H1 (cell line): ENCODE data around the gene FASTKD3. TPM values are rescaled to one million over a fixed set of nuclear protein-coding genes. Genes with fewer than 3 reads are reported as not detected.

Experiments
- CTCF ChIA-PET: fragments of 300-600 bp; sonication (Branson Sonifier 250); formaldehyde crosslinking; loops from one replicate; lab custom pipeline; 2021; ENCODE audit not compliant: partially characterized antibody; lab: Charles Lee
- POLR2A ChIA-PET: fragments of 300-600 bp; sonication (Branson Sonifier 250); formaldehyde crosslinking; loops from one replicate; lab custom pipeline; 2021; ENCODE audit warnings: inconsistent platforms; ENCODE audit not compliant: partially characterized antibody; lab: Charles Lee
- DNase-seq, 2 experiments: peaks; one replicate each; pipeline versions ENCODE4 v3.0.0 to v3.0.0-alpha.2; 2010 to 2022; ENCODE audit warnings: low spot score in 2 of 2, low read depth in 1 of 2, mixed read lengths in 1 of 2
- FAIRE-seq: peaks from 2 replicates; lab custom pipeline; 2011; peaks lifted over from hg19 to GRCh38; lab: Jason Lieb, UNC
- H2AFZ ChIP-seq: 2 replicates; pipeline ENCODE4 v1.8.1; 2012; ENCODE audit warnings: low read length, inconsistent platforms
- H2AK5ac ChIP-seq: 2 replicates; pipeline ENCODE4 v1.6.1; 2013; ENCODE audit warnings: low read depth, low read length
- H2BK120ac ChIP-seq: replicated peaks from 2 replicates; pipeline ENCODE3; 2013; ENCODE audit warnings: low read depth, low read length, inconsistent platforms
- H2BK12ac ChIP-seq: 2 replicates; pipeline ENCODE4 v1.6.1; 2013; ENCODE audit warnings: low read depth, low read length
- H2BK15ac ChIP-seq: 2 replicates; pipeline ENCODE4 v1.6.1; 2013; ENCODE audit warnings: low read length
- H2BK20ac ChIP-seq: 2 replicates; pipeline ENCODE4 v1.6.1; 2013; ENCODE audit warnings: low read length
- H2BK5ac ChIP-seq: 2 replicates; pipeline ENCODE4 v1.6.1; 2013; ENCODE audit warnings: low read depth, low read length
- H3K14ac ChIP-seq: 2 replicates; pipeline ENCODE4 v1.6.1; 2013; ENCODE audit warnings: inconsistent platforms; ENCODE audit not compliant: insufficient read length
- H3K18ac ChIP-seq: 2 replicates; pipeline ENCODE4 v1.6.1; 2013; ENCODE audit warnings: low read length; ENCODE audit errors: extremely low read depth
- H3K23ac ChIP-seq: 2 replicates; pipeline ENCODE4 v1.6.1; 2013; ENCODE audit warnings: inconsistent platforms; ENCODE audit not compliant: insufficient read length
- H3K23me2 ChIP-seq: 2 replicates; pipeline ENCODE4 v1.6.1; 2013; ENCODE audit warnings: low read depth, low read length
- H3K27ac ChIP-seq: 2 replicates; pipeline ENCODE4 v1.6.1; 2011; ENCODE audit warnings: low read depth, low read length, inconsistent platforms
- H3K27me3 ChIP-seq, 4 experiments: replicated peaks in 1 of 4; 1 replicate in 1 of 4; 2 replicates in 3 of 4; pipeline versions ENCODE4 v1.6.1 to v1.8.1; 2011 to 2013; ENCODE audit warnings: low read length in 3 of 4, mild to moderate bottlenecking in 3 of 4, inconsistent platforms in 2 of 4, mixed read lengths in 2 of 4, moderate library complexity in 1 of 4; ENCODE audit not compliant: control insufficient read depth in 3 of 4, insufficient read depth in 3 of 4; ENCODE audit errors: extremely low read depth in 1 of 4
- H3K36me3 ChIP-seq, 4 experiments: 2 replicates each; pipeline versions ENCODE4 v1.6.1 to v1.8.1; 2011 to 2013; ENCODE audit warnings: mild to moderate bottlenecking in 4 of 4, low read length in 3 of 4, moderate library complexity in 2 of 4, control low read depth in 1 of 4, inconsistent platforms in 1 of 4; ENCODE audit not compliant: insufficient read depth in 4 of 4, control insufficient read depth in 2 of 4
- H3K4ac ChIP-seq: replicated peaks from 2 replicates; pipeline ENCODE3; 2013; ENCODE audit warnings: low read length, low read depth, mixed read lengths, inconsistent platforms; ENCODE audit not compliant: insufficient read length
- H3K4me1 ChIP-seq, 4 experiments: replicated peaks in 1 of 4; 1 replicate in 1 of 4; 2 replicates in 3 of 4; pipeline versions ENCODE4 v1.6.1 to v1.8.1; 2011 to 2013; ENCODE audit warnings: low read length in 3 of 4, inconsistent platforms in 2 of 4, mixed read lengths in 1 of 4; ENCODE audit not compliant: insufficient read depth in 4 of 4, control insufficient read depth in 3 of 4
- H3K4me2 ChIP-seq, 2 experiments: 2 replicates each; pipeline versions ENCODE4 v1.6.1 to v1.8.1; 2011 to 2013; ENCODE audit warnings: low read depth in 2 of 2, low read length in 2 of 2, control low read depth in 1 of 2, inconsistent platforms in 1 of 2, mild to moderate bottlenecking in 1 of 2; ENCODE audit not compliant: insufficient read depth in 1 of 2
- H3K4me3 ChIP-seq, 4 experiments: fragments of 200-600, 300-600 bp in 1 of 4; sonication (generic), shearing (Covaris generic), sonication (Bioruptor Twin) in 1 of 4; 2 replicates each; pipeline versions ENCODE4 v1.5.1 to v1.8.1; 2011 to 2016; ENCODE audit warnings: low read length in 4 of 4, low read depth in 3 of 4, control low read depth in 2 of 4, inconsistent platforms in 2 of 4, mild to moderate bottlenecking in 2 of 4, mixed read lengths in 1 of 4, moderate library complexity in 1 of 4; ENCODE audit not compliant: insufficient read depth in 2 of 4; ENCODE audit errors: extremely low read depth in 1 of 4
- H3K56ac ChIP-seq: replicated peaks from 2 replicates; pipeline ENCODE3; 2013; ENCODE audit warnings: low read depth, mild to moderate bottlenecking, mixed read lengths, low read length, inconsistent platforms; ENCODE audit not compliant: insufficient read length
- H3K79me1 ChIP-seq: 2 replicates; pipeline ENCODE4 v1.6.1; 2013; ENCODE audit warnings: low read depth, low read length, control low read depth
- H3K79me2 ChIP-seq, 2 experiments: 2 replicates each; pipeline versions ENCODE4 v1.6.1 to v1.8.1; 2012 to 2013; ENCODE audit warnings: low read length in 2 of 2, mild to moderate bottlenecking in 2 of 2, inconsistent platforms in 1 of 2; ENCODE audit not compliant: insufficient read depth in 2 of 2, control insufficient read depth in 1 of 2
- H3K9ac ChIP-seq, 4 experiments: replicated peaks in 1 of 4; 1 replicate in 1 of 4; 2 replicates in 3 of 4; pipeline versions ENCODE4 v1.6.1 to v1.8.1; 2011 to 2013; ENCODE audit warnings: low read depth in 3 of 4, low read length in 3 of 4, control low read depth in 2 of 4, mild to moderate bottlenecking in 2 of 4, moderate library complexity in 2 of 4, inconsistent platforms in 1 of 4; ENCODE audit errors: extremely low read depth in 1 of 4
- H3K9me3 ChIP-seq, 2 experiments: 2 replicates each; pipeline versions ENCODE4 v1.6.1 to v1.8.1; 2012 to 2013; ENCODE audit warnings: mild to moderate bottlenecking in 2 of 2, moderate library complexity in 2 of 2, control low read depth in 1 of 2, inconsistent platforms in 1 of 2, low read depth in 1 of 2, low read length in 1 of 2, mixed read lengths in 1 of 2; ENCODE audit not compliant: insufficient read depth in 2 of 2
- H4K20me1 ChIP-seq, 2 experiments: replicated peaks in 1 of 2; 2 replicates each; pipeline versions ENCODE3 to v1.8.1; 2011 to 2013; ENCODE audit warnings: inconsistent platforms in 2 of 2, low read length in 2 of 2, mild to moderate bottlenecking in 1 of 2; ENCODE audit not compliant: insufficient read depth in 2 of 2, control insufficient read depth in 1 of 2
- H4K5ac ChIP-seq: 2 replicates; pipeline ENCODE4 v1.6.1; 2013; ENCODE audit warnings: low read length, low read depth, mixed read lengths, inconsistent platforms; ENCODE audit not compliant: insufficient read length
- H4K8ac ChIP-seq: 2 replicates; pipeline ENCODE4 v1.8.0; 2013; ENCODE audit warnings: mild to moderate bottlenecking, moderate library complexity, low read length, inconsistent platforms; ENCODE audit not compliant: insufficient read depth; ENCODE audit errors: extremely low read depth
- H4K91ac ChIP-seq: replicated peaks from 2 replicates; pipeline ENCODE3; 2013; ENCODE audit warnings: low read length, mixed read lengths, inconsistent platforms; ENCODE audit not compliant: insufficient read length
- CHD1 ChIP-seq: IDR thresholded peaks from 2 replicates; pipeline ENCODE4 v1.6.1; 2012; ENCODE audit warnings: low read depth, low read length, improper control_type of control experiment
- CREB1 ChIP-seq: IDR thresholded peaks from 2 replicates; pipeline ENCODE4 v1.6.1; 2012; ENCODE audit warnings: inconsistent platforms
- CTBP2 ChIP-seq: IDR thresholded peaks from 2 replicates; pipeline ENCODE4 v1.7.0; 2011; ENCODE audit warnings: borderline replicate concordance, mild to moderate bottlenecking, moderate library complexity, mixed read lengths, low read length; ENCODE audit not compliant: insufficient read depth, insufficient read length
- EP300 ChIP-seq, 2 experiments: IDR thresholded peaks; 1 replicate in 1 of 2; 2 replicates in 1 of 2; pipeline ENCODE4 v1.6.1; 2011 to 2012; ENCODE audit warnings: low read depth in 2 of 2, low read length in 2 of 2, mild to moderate bottlenecking in 2 of 2, borderline replicate concordance in 1 of 2, inconsistent platforms in 1 of 2, moderate library complexity in 1 of 2
- HDAC2 ChIP-seq, 2 experiments: fragments of 300-600 bp in 1 of 2; sonication (generic) in 1 of 2; IDR thresholded peaks; 2 replicates each; pipeline ENCODE4 v1.6.1; 2011 to 2012; ENCODE audit warnings: low read depth in 2 of 2, low read length in 2 of 2, mild to moderate bottlenecking in 2 of 2, moderate library complexity in 2 of 2, borderline replicate concordance in 1 of 2, inconsistent platforms in 1 of 2
- NANOG ChIP-seq: IDR thresholded peaks from 2 replicates; pipeline ENCODE4 v1.6.1; 2011; ENCODE audit warnings: low read length, low read depth, mild to moderate bottlenecking, inconsistent platforms; ENCODE audit not compliant: insufficient read depth, poor library complexity, severe bottlenecking
- WGBS, 2 experiments: shearing (Covaris generic) in 1 of 2; methylation state at CpG; one replicate each; pipeline versions ENCODE4 v1.1.6 to v1.1.7; 2013 to 2015; ENCODE audit warnings: low lambda C conversion rate in 2 of 2, mixed read lengths in 2 of 2, inconsistent platforms in 1 of 2, low coverage in 1 of 2, missing lambda C conversion rate in 1 of 2; ENCODE audit not compliant: insufficient replicate concordance in 2 of 2, insufficient coverage in 1 of 2, insufficient read length in 1 of 2; ENCODE audit errors: extremely low coverage in 1 of 2, missing lambda C conversion rate in 1 of 2; 5-methylcytosine and 5-hydroxymethylcytosine counted together
- polyA plus RNA-seq, 7 experiments: library from polyadenylated mRNA; depleted of rRNA in 3 of 7; stranded (reverse) in 5 of 7; unstranded in 2 of 7; fragments of >200 nt in 5 of 7; fragments of 200-250 nt in 2 of 7; gene quantifications; 1 replicate in 5 of 7; 2 replicates in 1 of 7; 4 replicates in 1 of 7; pipeline versions ENCODE4 v1.2.1 to v1.2.3, GENCODE V29; 2011 to 2013; ENCODE audit warnings: missing spikeins in 2 of 7, mixed read lengths in 2 of 7
- total RNA-seq: library from RNA; stranded (reverse); fragmentation: NEBNext Ultra II Directional; extraction: Animal tissue kit (Norgen Biotek cat#: 25700); gene quantifications from 2 replicates; pipeline ENCODE4 v1.2.1, GENCODE V29; 2021

The FASTKD3 gene
- total and polyA plus RNA-seq, 2 of the 8 experiments (the other 6 are each of a cell fraction or from before 2014, with no cell fraction given), result 5.6 to 7.6 TPM

- H3K79me2 ChIP-seq, result no peaks in the 10 kb centered on the region
- no peaks in the 10 kb centered on the region for H4K20me1 ChIP-seq
- no peaks in the 10 kb centered on the region for H3K79me1 ChIP-seq
- no peak overlapping the region for H3K4me2 ChIP-seq
- 81% methylated on average over 3 of the region's 3 CpGs; no CpG with 5 or more reads in 1 of the 2 experiments for WGBS, 2 experiments
- H3K4me1 ChIP-seq, result no peaks in the 10 kb centered on the region
- H2BK12ac ChIP-seq, result no peak overlapping the region
- no peaks in the 10 kb centered on the region for H3K23me2 ChIP-seq
- H2BK15ac ChIP-seq, result no peak overlapping the region
- no peak overlapping the region for H2BK5ac ChIP-seq
- H2BK20ac ChIP-seq, result no peak overlapping the region
- H3K4me3 ChIP-seq, result no peak overlapping the region
- no peak overlapping the region for H3K23ac ChIP-seq
- no peak overlapping the region for H3K4ac ChIP-seq
- H4K91ac ChIP-seq, result no peak overlapping the region
- H3K14ac ChIP-seq, result no peak overlapping the region
- H2BK120ac ChIP-seq, result no peak overlapping the region
- no peak for FAIRE-seq
- H3K36me3 ChIP-seq, result peaks cover 3 to 53% (median 26%) of the 10 kb centered on the region in 4 experiments; a peak in 7 of 8 replicates
- H3K27me3 ChIP-seq, result no peaks in the 10 kb centered on the region
- H3K18ac ChIP-seq, result no peak overlapping the region
- no peak for DNase-seq
- TF ChIP-seq NANOG (no peak), HDAC2 (IDR thresholded peaks at IDR 0.05; ENCODE audit: borderline replicate concordance in 1 of 2, low read depth in 2 of 2, low read length in 2 of 2) (no peak), CREB1 (no peak), CHD1 (no peak), CTBP2 (no peak), EP300 (IDR thresholded peaks at IDR 0.05; ENCODE audit: borderline replicate concordance in 1 of 2, low read depth in 2 of 2, low read length in 2 of 2) (no peak)
- H4K5ac ChIP-seq, result no peak overlapping the region
- no peak overlapping the region for H2AK5ac ChIP-seq
- ChIA-PET POLR2A (no interaction called here), CTCF (interaction anchor here (0.6 to 1.6 kb wide), 3 partner anchors 16 to 909 kb away, joined by 3 to 5 read pairs (median 3); no protein-coding TSS in a partner anchor)
- H3K9me3 ChIP-seq, result no peaks in the 10 kb centered on the region
- no peak overlapping the region for H3K27ac ChIP-seq
- H4K8ac ChIP-seq, result no peak overlapping the region
- H3K9ac ChIP-seq, result no peak overlapping the region
- H3K56ac ChIP-seq, result no peak overlapping the region
- no peak overlapping the region for H2AFZ ChIP-seq
These were observed 33.4 kb upstream of the FASTKD3 start for GRCh38 chr5:7902201-7902600.
